GM23338 (cell line): ENCODE data around the gene DRICH1. TPM values are rescaled to one million over a fixed set of nuclear protein-coding genes. Genes with fewer than 3 reads are reported as not detected.

Experiments
- ATAC-seq: fragments of 200-7000 bp; cut with Tn5 transposase; 3 replicates; pipeline ENCODE4 v1.9.1; 2020
- DNase-seq: peaks from one replicate; pipeline ENCODE4 v3.0.0-alpha.2; 2015; ENCODE audit warnings: low spot score
- H2AFZ ChIP-seq: fragments of 200-600 bp; sonication (generic); 2 replicates; pipeline ENCODE4 v1.8.0; 2016; ENCODE audit warnings: antibody characterized with exemption, mild to moderate bottlenecking, moderate library complexity
- H3F3A ChIP-seq: fragments of 200-600 bp; sonication (generic); replicated peaks from 2 replicates; pipeline ENCODE4 v1.8.0; 2017; ENCODE audit warnings: antibody characterized with exemption, mixed run types, low read depth
- H3K27ac ChIP-seq: fragments of 200-600 bp; sonication (generic); 2 replicates; pipeline ENCODE4 v1.6.1; 2016; ENCODE audit warnings: low read depth
- H3K27me3 ChIP-seq: fragments of 200-600 bp; sonication (generic); 2 replicates; pipeline ENCODE4 v1.8.0; 2016; ENCODE audit warnings: mild to moderate bottlenecking, mixed run types, moderate library complexity; ENCODE audit not compliant: insufficient read depth
- H3K36me3 ChIP-seq: fragments of 200-600 bp; sonication (generic); 2 replicates; pipeline ENCODE4 v1.8.0; 2016; ENCODE audit warnings: mild to moderate bottlenecking; ENCODE audit not compliant: insufficient read depth
- H3K4me1 ChIP-seq: fragments of 200-600 bp; sonication (generic); 2 replicates; pipeline ENCODE4 v1.8.0; 2016; ENCODE audit warnings: mild to moderate bottlenecking, moderate library complexity; ENCODE audit not compliant: insufficient read depth
- H3K4me2 ChIP-seq: fragments of 200-600 bp; sonication (generic); 2 replicates; pipeline ENCODE4 v1.7.1; 2017; ENCODE audit warnings: mixed run types
- H3K4me3 ChIP-seq: fragments of 200-600 bp; sonication (generic); 2 replicates; pipeline ENCODE4 v1.6.1; 2016; ENCODE audit warnings: mixed run types
- H3K79me2 ChIP-seq: fragments of 200-600 bp; sonication (generic); replicated peaks from 2 replicates; pipeline ENCODE4 v1.8.0; 2017; ENCODE audit warnings: mild to moderate bottlenecking; ENCODE audit not compliant: insufficient read depth
- H3K9me2 ChIP-seq: fragments of 200-600 bp; sonication (generic); 2 replicates; pipeline ENCODE4 v1.8.0; 2017; ENCODE audit not compliant: insufficient read depth
- H4K20me1 ChIP-seq: fragments of 200-600 bp; sonication (generic); replicated peaks from 2 replicates; pipeline ENCODE4 v1.8.0; 2017; ENCODE audit warnings: mild to moderate bottlenecking; ENCODE audit not compliant: insufficient read depth
- H3K27ac Mint-ChIP-seq: 2 replicates; pipeline ENCODE4 v1.8.0; 2020; ENCODE audit warnings: inconsistent platforms, mild to moderate bottlenecking, moderate library complexity, mixed read lengths
- H3K27me3 Mint-ChIP-seq: 3 replicates; pipeline ENCODE4 v1.8.0; 2022; ENCODE audit warnings: low read depth, mild to moderate bottlenecking, moderate library complexity, mixed read lengths, inconsistent platforms; ENCODE audit not compliant: insufficient read depth, poor library complexity
- H3K36me3 Mint-ChIP-seq: 3 replicates; pipeline ENCODE4 v1.8.0; 2021; ENCODE audit warnings: low read depth, mild to moderate bottlenecking, inconsistent platforms, moderate library complexity, mixed read lengths
- H3K4me1 Mint-ChIP-seq: 3 replicates; pipeline ENCODE4 v1.8.0; 2020; ENCODE audit warnings: mild to moderate bottlenecking, inconsistent platforms, mixed read lengths
- H3K4me3 Mint-ChIP-seq: 3 replicates; pipeline ENCODE4 v1.8.0; 2021; ENCODE audit warnings: moderate library complexity, mild to moderate bottlenecking, inconsistent platforms, mixed read lengths
- H3K9me3 Mint-ChIP-seq: 3 replicates; pipeline ENCODE4 v1.8.0; 2020; ENCODE audit warnings: moderate library complexity, mild to moderate bottlenecking, inconsistent platforms, mixed read lengths
- CREB1 ChIP-seq: fragments of 250-450 bp; sonication (Bioruptor Pico); IDR thresholded peaks from 2 replicates; pipeline ENCODE4 v1.5.0; 2020; ENCODE audit warnings: low read depth, mild to moderate bottlenecking, moderate library complexity
- EZH2 ChIP-seq: fragments of 200-600 bp; sonication (generic); IDR thresholded peaks from one replicate; pipeline ENCODE4 v1.8.0; 2017; ENCODE audit warnings: antibody characterized with exemption, mild to moderate bottlenecking, low read depth; ENCODE audit not compliant: unreplicated experiment
- EZH2phosphoT487 ChIP-seq: fragments of 200-600 bp; sonication (generic); IDR thresholded peaks from one replicate; pipeline ENCODE4 v1.8.1; 2018; ENCODE audit warnings: antibody characterized with exemption; ENCODE audit not compliant: unreplicated experiment
- JUNB ChIP-seq: IDR thresholded peaks from one replicate; pipeline ENCODE4 v1.6.1; 2016; ENCODE audit warnings: antibody characterized with exemption; ENCODE audit not compliant: unreplicated experiment
- NANOG ChIP-seq: IDR thresholded peaks from 2 replicates; pipeline ENCODE4 v1.6.1; 2016; ENCODE audit warnings: antibody characterized with exemption, borderline replicate concordance
- POLR2AphosphoS5 ChIP-seq: IDR thresholded peaks from 2 replicates; pipeline ENCODE4 v1.6.1; 2016; ENCODE audit warnings: antibody characterized with exemption, low read depth
- STAT1 ChIP-seq: IDR thresholded peaks from one replicate; pipeline ENCODE4 v1.6.1; 2016; ENCODE audit warnings: antibody characterized with exemption; ENCODE audit not compliant: unreplicated experiment
- ZNF114 ChIP-seq: fragments of 250-450 bp; sonication (Bioruptor Pico); IDR thresholded peaks from 2 replicates; pipeline ENCODE4 v1.5.0; 2020; ENCODE audit warnings: mild to moderate bottlenecking, moderate library complexity
- ZNF331 ChIP-seq: fragments of 250-450 bp; sonication (Bioruptor Pico); IDR thresholded peaks from 2 replicates; pipeline ENCODE4 v1.5.0; 2020; ENCODE audit warnings: low read depth, mild to moderate bottlenecking, moderate library complexity
- polyA plus RNA-seq: library from polyadenylated mRNA; unstranded; fragments of >200 nt; fragmentation: Nextera tagmentation; extraction: Ambion mirVana; gene quantifications from 2 replicates; pipeline ENCODE4 v1.2.1, GENCODE V29; 2016
- total RNA-seq: library from RNA; depleted of rRNA; stranded (reverse); fragments of >200 nt; shearing (Covaris generic); gene quantifications from 2 replicates; pipeline ENCODE4 v1.2.3, GENCODE V29; 2014
- TF ChIP-seq, protein P1 (sequence below): IDR thresholded peaks from 2 replicates; pipeline ENCODE4 v1.6.1; 2016; ENCODE audit warnings: antibody characterized with exemption
- TF ChIP-seq, protein P2 (sequence below): fragments of 250-450 bp; sonication (Bioruptor Pico); IDR thresholded peaks from 2 replicates; pipeline ENCODE4 v1.5.0; 2020; ENCODE audit warnings: mild to moderate bottlenecking, moderate library complexity
- TF ChIP-seq, protein P3 (sequence below), 2 experiments: fragments of 200-600 bp in 1 of 2; sonication (generic) in 1 of 2; conservative IDR thresholded peaks; 2 replicates each; pipeline versions ENCODE4 v1.5.1 to v1.6.1; 2016 to 2017; ENCODE audit warnings: antibody characterized with exemption in 2 of 2, low read depth in 2 of 2, mild to moderate bottlenecking in 2 of 2, moderate library complexity in 1 of 2
- TF ChIP-seq, protein P4 (sequence below): IDR thresholded peaks from one replicate; pipeline ENCODE4 v1.6.1; 2018; ENCODE audit warnings: antibody characterized with exemption; ENCODE audit not compliant: unreplicated experiment

Gene DRICH1
- total and polyA plus RNA-seq, 2 experiments from 2014 or later: not detected

DNA sequence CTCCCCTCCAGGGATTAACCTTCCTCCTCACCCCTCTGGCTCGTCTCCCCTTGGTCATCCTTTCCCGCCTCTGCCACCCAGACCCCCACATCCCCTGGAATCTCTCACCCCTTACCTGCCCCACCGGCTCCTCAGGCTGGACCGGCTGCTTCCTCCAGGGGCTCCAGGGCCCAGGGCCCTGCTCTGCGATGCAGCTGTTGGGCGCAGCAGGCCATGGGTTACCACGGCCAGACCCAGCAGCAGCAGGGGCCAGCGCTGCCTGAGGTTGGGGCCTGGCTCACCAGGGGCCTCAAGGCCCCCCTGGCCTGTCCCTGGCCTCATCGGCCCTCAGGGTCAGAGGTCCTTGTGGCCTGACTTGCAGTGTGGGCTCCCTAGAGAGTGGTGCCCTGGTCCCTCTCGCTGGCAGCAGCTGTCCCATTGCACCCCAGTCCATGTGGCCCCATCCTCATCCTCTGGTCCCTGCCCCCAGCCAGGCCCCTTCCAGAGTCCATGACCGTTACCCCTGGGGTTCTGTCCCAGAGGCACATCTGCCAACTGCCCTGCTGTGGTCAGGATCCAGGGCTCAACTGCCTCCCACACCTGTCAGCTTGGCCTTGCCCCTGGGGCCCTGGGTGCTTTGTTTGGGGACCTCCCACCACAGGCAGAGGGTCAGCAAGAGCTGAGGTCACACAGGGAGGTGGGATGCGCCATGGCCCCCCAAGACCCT lies 52.1 kb downstream of the DRICH1 start, which contains the start of gene IGLL1:
TSS of gene IGLL1 (minus strand) at position 421 of the 706 bp plus-strand sequence. CDS start at position 321, 100 bp downstream.
- Mint-ChIP-seq H3K4me3 (no peak within 1 kb of the TSS), H3K27ac (no peak within 1 kb of the TSS), H3K27me3 (peaks cover 13% of the 10 kb centered on the region), H3K9me3 (no peaks in the 10 kb centered on the region; the same call in 2 of the 3 replicates), H3K36me3 (no peaks in the 10 kb centered on the region; the same call in 2 of the 3 replicates), H3K4me1 (no peaks in the 10 kb centered on the region)
- DNase-seq: no peak
- Histone ChIP-seq H4K20me1 (no peaks in the 10 kb centered on the region), H2AFZ (no peak within 1 kb of the TSS), H3K4me3 (no peak within 1 kb of the TSS), H3K79me2 (no peaks in the 10 kb centered on the region), H3K36me3 (no peaks in the 10 kb centered on the region), H3F3A (no peaks in the 10 kb centered on the region), H3K4me2 (no peak within 1 kb of the TSS), H3K27me3 (no peaks in the 10 kb centered on the region), H3K27ac (no peak within 1 kb of the TSS), H3K4me1 (no peaks in the 10 kb centered on the region), H3K9me2 (no peaks in the 10 kb centered on the region)
- no peak for TF ChIP-seq POLR2AphosphoS5
- TF ChIP-seq, protein P1, sequence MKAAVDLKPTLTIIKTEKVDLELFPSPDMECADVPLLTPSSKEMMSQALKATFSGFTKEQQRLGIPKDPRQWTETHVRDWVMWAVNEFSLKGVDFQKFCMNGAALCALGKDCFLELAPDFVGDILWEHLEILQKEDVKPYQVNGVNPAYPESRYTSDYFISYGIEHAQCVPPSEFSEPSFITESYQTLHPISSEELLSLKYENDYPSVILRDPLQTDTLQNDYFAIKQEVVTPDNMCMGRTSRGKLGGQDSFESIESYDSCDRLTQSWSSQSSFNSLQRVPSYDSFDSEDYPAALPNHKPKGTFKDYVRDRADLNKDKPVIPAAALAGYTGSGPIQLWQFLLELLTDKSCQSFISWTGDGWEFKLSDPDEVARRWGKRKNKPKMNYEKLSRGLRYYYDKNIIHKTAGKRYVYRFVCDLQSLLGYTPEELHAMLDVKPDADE: no peak
- TF ChIP-seq ZNF331 (CRISPR knock-in tag): no peak
- TF ChIP-seq, protein P2, sequence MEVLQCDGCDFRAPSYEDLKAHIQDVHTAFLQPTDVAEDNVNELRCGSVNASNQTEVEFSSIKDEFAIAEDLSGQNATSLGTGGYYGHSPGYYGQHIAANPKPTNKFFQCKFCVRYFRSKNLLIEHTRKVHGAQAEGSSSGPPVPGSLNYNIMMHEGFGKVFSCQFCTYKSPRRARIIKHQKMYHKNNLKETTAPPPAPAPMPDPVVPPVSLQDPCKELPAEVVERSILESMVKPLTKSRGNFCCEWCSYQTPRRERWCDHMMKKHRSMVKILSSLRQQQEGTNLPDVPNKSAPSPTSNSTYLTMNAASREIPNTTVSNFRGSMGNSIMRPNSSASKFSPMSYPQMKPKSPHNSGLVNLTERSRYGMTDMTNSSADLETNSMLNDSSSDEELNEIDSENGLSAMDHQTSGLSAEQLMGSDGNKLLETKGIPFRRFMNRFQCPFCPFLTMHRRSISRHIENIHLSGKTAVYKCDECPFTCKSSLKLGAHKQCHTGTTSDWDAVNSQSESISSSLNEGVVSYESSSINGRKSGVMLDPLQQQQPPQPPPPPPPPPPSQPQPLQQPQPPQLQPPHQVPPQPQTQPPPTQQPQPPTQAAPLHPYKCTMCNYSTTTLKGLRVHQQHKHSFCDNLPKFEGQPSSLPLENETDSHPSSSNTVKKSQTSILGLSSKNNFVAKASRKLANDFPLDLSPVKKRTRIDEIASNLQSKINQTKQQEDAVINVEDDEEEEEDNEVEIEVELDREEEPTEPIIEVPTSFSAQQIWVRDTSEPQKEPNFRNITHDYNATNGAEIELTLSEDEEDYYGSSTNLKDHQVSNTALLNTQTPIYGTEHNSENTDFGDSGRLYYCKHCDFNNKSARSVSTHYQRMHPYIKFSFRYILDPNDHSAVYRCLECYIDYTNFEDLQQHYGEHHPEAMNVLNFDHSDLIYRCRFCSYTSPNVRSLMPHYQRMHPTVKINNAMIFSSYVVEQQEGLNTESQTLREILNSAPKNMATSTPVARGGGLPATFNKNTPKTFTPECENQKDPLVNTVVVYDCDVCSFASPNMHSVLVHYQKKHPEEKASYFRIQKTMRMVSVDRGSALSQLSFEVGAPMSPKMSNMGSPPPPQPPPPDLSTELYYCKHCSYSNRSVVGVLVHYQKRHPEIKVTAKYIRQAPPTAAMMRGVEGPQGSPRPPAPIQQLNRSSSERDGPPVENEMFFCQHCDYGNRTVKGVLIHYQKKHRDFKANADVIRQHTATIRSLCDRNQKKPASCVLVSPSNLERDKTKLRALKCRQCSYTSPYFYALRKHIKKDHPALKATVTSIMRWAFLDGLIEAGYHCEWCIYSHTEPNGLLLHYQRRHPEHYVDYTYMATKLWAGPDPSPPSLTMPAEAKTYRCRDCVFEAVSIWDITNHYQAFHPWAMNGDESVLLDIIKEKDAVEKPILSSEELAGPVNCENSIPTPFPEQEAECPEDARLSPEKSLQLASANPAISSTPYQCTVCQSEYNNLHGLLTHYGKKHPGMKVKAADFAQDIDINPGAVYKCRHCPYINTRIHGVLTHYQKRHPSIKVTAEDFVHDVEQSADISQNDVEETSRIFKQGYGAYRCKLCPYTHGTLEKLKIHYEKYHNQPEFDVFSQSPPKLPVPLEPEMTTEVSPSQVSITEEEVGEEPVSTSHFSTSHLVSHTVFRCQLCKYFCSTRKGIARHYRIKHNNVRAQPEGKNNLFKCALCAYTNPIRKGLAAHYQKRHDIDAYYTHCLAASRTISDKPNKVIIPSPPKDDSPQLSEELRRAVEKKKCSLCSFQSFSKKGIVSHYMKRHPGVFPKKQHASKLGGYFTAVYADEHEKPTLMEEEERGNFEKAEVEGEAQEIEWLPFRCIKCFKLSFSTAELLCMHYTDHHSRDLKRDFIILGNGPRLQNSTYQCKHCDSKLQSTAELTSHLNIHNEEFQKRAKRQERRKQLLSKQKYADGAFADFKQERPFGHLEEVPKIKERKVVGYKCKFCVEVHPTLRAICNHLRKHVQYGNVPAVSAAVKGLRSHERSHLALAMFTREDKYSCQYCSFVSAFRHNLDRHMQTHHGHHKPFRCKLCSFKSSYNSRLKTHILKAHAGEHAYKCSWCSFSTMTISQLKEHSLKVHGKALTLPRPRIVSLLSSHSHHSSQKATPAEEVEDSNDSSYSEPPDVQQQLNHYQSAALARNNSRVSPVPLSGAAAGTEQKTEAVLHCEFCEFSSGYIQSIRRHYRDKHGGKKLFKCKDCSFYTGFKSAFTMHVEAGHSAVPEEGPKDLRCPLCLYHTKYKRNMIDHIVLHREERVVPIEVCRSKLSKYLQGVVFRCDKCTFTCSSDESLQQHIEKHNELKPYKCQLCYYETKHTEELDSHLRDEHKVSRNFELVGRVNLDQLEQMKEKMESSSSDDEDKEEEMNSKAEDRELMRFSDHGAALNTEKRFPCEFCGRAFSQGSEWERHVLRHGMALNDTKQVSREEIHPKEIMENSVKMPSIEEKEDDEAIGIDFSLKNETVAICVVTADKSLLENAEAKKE (CRISPR knock-in tag): no peak
- TF ChIP-seq, protein P3, sequence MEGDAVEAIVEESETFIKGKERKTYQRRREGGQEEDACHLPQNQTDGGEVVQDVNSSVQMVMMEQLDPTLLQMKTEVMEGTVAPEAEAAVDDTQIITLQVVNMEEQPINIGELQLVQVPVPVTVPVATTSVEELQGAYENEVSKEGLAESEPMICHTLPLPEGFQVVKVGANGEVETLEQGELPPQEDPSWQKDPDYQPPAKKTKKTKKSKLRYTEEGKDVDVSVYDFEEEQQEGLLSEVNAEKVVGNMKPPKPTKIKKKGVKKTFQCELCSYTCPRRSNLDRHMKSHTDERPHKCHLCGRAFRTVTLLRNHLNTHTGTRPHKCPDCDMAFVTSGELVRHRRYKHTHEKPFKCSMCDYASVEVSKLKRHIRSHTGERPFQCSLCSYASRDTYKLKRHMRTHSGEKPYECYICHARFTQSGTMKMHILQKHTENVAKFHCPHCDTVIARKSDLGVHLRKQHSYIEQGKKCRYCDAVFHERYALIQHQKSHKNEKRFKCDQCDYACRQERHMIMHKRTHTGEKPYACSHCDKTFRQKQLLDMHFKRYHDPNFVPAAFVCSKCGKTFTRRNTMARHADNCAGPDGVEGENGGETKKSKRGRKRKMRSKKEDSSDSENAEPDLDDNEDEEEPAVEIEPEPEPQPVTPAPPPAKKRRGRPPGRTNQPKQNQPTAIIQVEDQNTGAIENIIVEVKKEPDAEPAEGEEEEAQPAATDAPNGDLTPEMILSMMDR (conservative IDR thresholded peaks at IDR 0.05; ENCODE audit: low read depth in 2 of 2): no peak
- TF ChIP-seq CREB1 (CRISPR knock-in tag): no peak
- no peak for TF ChIP-seq ZNF114 (CRISPR knock-in tag)
- no peak for TF ChIP-seq NANOG
- no peak for TF ChIP-seq EZH2
- TF ChIP-seq JUNB: no peak
- TF ChIP-seq STAT1: no peak
- TF ChIP-seq, protein P4, sequence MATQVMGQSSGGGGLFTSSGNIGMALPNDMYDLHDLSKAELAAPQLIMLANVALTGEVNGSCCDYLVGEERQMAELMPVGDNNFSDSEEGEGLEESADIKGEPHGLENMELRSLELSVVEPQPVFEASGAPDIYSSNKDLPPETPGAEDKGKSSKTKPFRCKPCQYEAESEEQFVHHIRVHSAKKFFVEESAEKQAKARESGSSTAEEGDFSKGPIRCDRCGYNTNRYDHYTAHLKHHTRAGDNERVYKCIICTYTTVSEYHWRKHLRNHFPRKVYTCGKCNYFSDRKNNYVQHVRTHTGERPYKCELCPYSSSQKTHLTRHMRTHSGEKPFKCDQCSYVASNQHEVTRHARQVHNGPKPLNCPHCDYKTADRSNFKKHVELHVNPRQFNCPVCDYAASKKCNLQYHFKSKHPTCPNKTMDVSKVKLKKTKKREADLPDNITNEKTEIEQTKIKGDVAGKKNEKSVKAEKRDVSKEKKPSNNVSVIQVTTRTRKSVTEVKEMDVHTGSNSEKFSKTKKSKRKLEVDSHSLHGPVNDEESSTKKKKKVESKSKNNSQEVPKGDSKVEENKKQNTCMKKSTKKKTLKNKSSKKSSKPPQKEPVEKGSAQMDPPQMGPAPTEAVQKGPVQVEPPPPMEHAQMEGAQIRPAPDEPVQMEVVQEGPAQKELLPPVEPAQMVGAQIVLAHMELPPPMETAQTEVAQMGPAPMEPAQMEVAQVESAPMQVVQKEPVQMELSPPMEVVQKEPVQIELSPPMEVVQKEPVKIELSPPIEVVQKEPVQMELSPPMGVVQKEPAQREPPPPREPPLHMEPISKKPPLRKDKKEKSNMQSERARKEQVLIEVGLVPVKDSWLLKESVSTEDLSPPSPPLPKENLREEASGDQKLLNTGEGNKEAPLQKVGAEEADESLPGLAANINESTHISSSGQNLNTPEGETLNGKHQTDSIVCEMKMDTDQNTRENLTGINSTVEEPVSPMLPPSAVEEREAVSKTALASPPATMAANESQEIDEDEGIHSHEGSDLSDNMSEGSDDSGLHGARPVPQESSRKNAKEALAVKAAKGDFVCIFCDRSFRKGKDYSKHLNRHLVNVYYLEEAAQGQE: no peak
- no peak for TF ChIP-seq EZH2phosphoT487
- ATAC-seq: no peak
